Spleen (tissue), 11 donors: Measurements from ENCODE around the gene CEBPG. TPM values are rescaled to one million over a fixed set of nuclear protein-coding genes. Genes with fewer than 3 reads are reported as not detected.

Experiments
- DNase-seq: peaks from one replicate; pipeline ENCODE4 v3.0.0-alpha.2; 2020
- H3K27ac ChIP-seq, 8 donors: fragments of 200-600 bp; sonication (generic) in 7 of 8; 1 replicate in 4 of 8; 2 replicates in 4 of 8; pipeline versions ENCODE4 v1.5.0 to v1.8.0; 2016 to 2021; ENCODE audit warnings: inconsistent platforms in 4 of 8, mild to moderate bottlenecking in 4 of 8, moderate library complexity in 1 of 8
- H3K27me3 ChIP-seq, 7 donors: fragments of 200-600 bp; sonication (generic) in 6 of 7; replicated peaks in 1 of 7; 1 replicate in 4 of 7; 2 replicates in 3 of 7; pipeline versions ENCODE4 v1.5.0 to v1.8.0; 2016 to 2021; ENCODE audit warnings: inconsistent platforms in 3 of 7, mild to moderate bottlenecking in 1 of 7
- H3K36me3 ChIP-seq, 6 donors: fragments of 200-600 bp; sonication (generic) in 5 of 6; 1 replicate in 4 of 6; 2 replicates in 2 of 6; pipeline versions ENCODE4 v1.5.0 to v1.8.0; 2016 to 2021; ENCODE audit warnings: inconsistent platforms in 2 of 6
- H3K4me1 ChIP-seq, 6 donors: fragments of 200-600 bp; sonication (generic) in 5 of 6; 1 replicate in 3 of 6; 2 replicates in 3 of 6; pipeline versions ENCODE4 v1.5.0 to v1.8.0; 2016 to 2021; ENCODE audit warnings: inconsistent platforms in 3 of 6
- H3K4me3 ChIP-seq, 8 donors: fragments of 200-600 bp; sonication (generic) in 7 of 8; 1 replicate in 4 of 8; 2 replicates in 4 of 8; pipeline versions ENCODE4 v1.5.0 to v1.8.0; 2016 to 2021; ENCODE audit warnings: inconsistent platforms in 4 of 8, mild to moderate bottlenecking in 4 of 8, moderate library complexity in 2 of 8
- H3K9me3 ChIP-seq, 8 donors: fragments of 200-600 bp; sonication (generic) in 7 of 8; 1 replicate in 4 of 8; 2 replicates in 4 of 8; pipeline versions ENCODE4 v1.5.0 to v1.8.0; 2016 to 2021; ENCODE audit warnings: inconsistent platforms in 4 of 8
- CTCF ChIP-seq, 11 experiments: fragments of 200-600 bp in 7 of 11; fragments of 450-650 bp in 4 of 11; sonication (generic) in 4 of 11; IDR thresholded peaks in 8 of 11; conservative IDR thresholded peaks in 3 of 11; 1 replicate in 7 of 11; 2 replicates in 4 of 11; pipeline versions ENCODE4 v1.4.0 to v1.8.0; 2016 to 2021; ENCODE audit warnings: antibody characterized with exemption in 11 of 11, inconsistent platforms in 4 of 11, mild to moderate bottlenecking in 1 of 11
- POLR2A ChIP-seq, 3 donors: fragments of 450-650 bp; IDR thresholded peaks; one replicate each; pipeline ENCODE4 v1.5.1; 2017; ENCODE audit warnings: antibody characterized with exemption in 3 of 3, mild to moderate bottlenecking in 1 of 3
- POLR2AphosphoS5 ChIP-seq, 3 donors: sonication (generic); formaldehyde crosslinking; IDR thresholded peaks; one replicate each; pipeline ENCODE4 v1.5.1; 2017; ENCODE audit warnings: antibody characterized with exemption in 3 of 3
- WGBS, 5 donors: extraction: QIAGEN DNeasy Blood & Tissue Kit in 3 of 5; methylation state at CpG; one replicate each; pipeline versions ENCODE4 v1.1.5 to v1.1.7; 2013 to 2018; 5-methylcytosine and 5-hydroxymethylcytosine counted together
- intact Hi-C: fragments of 100-400 bp; cut with DNase I; formaldehyde crosslinking; loops from one replicate; pipeline ENCODE4 v1.15.0; 2023; ENCODE audit warnings: low total_unique reads
- polyA plus RNA-seq, 3 donors: library from polyadenylated mRNA; stranded (reverse); fragments of 200-250 nt; gene quantifications; one replicate each; pipeline ENCODE4 v1.2.1, GENCODE V29; 2013
- total RNA-seq, 7 donors: library from RNA; depleted of rRNA in 3 of 7; stranded (reverse); fragments of >200 nt in 3 of 7; fragmentation: NEBNext Ultra II Directional in 4 of 7; extraction: Animal tissue kit (Norgen Biotek cat#: 25700) in 4 of 7; gene quantifications; one replicate each; pipeline versions ENCODE4 v1.1.0 to v1.2.1, GENCODE V29; 2016 to 2021
- donor health status: healthy with polysubstance abuse.
- donor health status: DM: no; HTN: no; CAD: no; lungs with moderate emphysema.
- donor health status: DM: no; HTN: no; CAD: no.
- donor health status: Bipolar disorder and iron deficiency.
- donor health status: healthy.
- donor health status: DM: no; HTN: no; CAD: no.
- donor health status: DM: yes; HTN: yes; CAD: no.

Gene CEBPG
- total and polyA plus RNA-seq, 10 donors, result 9.3 to 21.1 (median 16.0) TPM

DNA sequence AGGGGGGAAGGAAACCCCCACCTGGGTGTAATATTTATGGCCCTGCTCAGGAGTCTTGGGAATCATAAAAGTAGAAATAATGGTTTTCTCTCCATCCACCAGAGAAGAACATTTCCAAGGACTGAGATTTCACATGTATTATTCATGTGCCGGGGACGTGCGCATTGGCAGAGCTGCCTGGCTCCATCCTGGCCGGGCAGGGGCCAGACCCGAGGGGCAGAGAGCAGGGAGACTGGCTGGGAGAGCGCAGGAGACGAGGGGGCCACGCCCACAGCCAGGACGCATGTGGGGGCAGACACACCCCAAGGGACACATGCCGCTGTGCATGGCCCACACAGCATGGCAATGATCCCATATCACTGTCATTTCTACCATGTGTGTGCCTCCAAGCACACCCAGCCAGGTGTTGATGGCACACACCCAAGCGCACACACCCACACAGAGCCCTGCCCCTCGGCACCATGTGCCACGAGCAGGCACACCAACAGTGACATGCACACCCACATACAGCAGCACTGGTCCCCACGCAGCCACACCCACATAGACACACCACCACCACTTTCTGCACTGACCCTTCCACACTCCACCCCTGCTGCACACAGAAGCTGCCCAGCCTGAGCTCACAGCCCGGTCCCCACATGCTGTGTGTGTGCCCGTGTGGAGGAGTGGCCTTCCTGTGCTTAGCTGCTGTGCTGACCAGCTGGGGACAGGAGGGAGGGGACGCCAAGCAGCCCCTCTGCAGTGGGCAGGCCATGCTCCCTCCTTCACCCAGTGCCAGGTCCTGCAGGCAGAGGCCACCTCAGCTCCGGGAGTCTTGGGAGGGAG is 39.3 kb downstream of the CEBPG start:
- intact Hi-C loops, result no loop called here
- Histone ChIP-seq H3K4me3 (no peak overlapping the region), H3K27me3 (no peaks in the 10 kb centered on the region), H3K4me1 (peaks cover 0 to 12% (median 6%) of the 10 kb centered on the region in 6 donors), H3K27ac (no peak overlapping the region), H3K9me3 (no peaks in the 10 kb centered on the region), H3K36me3 (peaks cover 0 to 39% (median 13%) of the 10 kb centered on the region in 6 donors)
- no peak for TF ChIP-seq POLR2A (IDR thresholded peaks at IDR 0.05)
- TF ChIP-seq CTCF (IDR thresholded peaks at IDR 0.05 in 8 of 11, conservative IDR thresholded peaks at IDR 0.05 in 3 of 11), result no peak
- TF ChIP-seq POLR2AphosphoS5 (IDR thresholded peaks at IDR 0.05), result no peak
- 85 to 94% (median 90%) methylated on average over 16 to 18 of the region's 18 CpGs for WGBS, 5 donors
- DNase-seq, result no peak

DNA sequence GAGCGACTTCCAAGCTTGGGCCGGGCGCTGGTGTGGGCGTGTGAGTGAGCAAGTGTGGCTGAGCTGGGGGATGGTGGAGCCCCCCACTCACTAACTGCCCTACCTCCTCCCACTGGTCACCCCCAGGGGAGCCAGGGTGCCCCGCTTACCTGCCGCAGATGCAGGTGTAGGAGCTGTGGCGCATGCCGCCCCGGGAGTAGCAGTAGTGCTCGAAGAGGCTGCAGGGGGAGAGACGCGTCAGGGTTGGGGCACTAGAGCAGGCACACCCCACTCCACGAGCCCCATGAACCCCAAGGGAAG is 39.9 kb downstream of the CEBPG start:
- peaks cover 0 to 34% (median 13%) of the 10 kb centered on the region in 6 donors for H3K36me3 ChIP-seq
- no peaks in the 10 kb centered on the region for H3K9me3 ChIP-seq
- H3K27ac ChIP-seq, result no peak overlapping the region
- H3K4me3 ChIP-seq, result no peak overlapping the region
- TF ChIP-seq POLR2AphosphoS5 (IDR thresholded peaks at IDR 0.05) (no peak), CTCF (IDR thresholded peaks at IDR 0.05 in 8 of 11, conservative IDR thresholded peaks at IDR 0.05 in 3 of 11) (no peak), POLR2A (IDR thresholded peaks at IDR 0.05) (no peak)
- WGBS, 5 donors, result 92 to 96% (median 95%) methylated on average over 10 to 13 of the region's 13 CpGs
- no peak for DNase-seq
- H3K4me1 ChIP-seq, result peaks cover 0 to 10% (median 6%) of the 10 kb centered on the region in 6 donors
- intact Hi-C loops, result no loop called here
- no peaks in the 10 kb centered on the region for H3K27me3 ChIP-seq

DNA sequence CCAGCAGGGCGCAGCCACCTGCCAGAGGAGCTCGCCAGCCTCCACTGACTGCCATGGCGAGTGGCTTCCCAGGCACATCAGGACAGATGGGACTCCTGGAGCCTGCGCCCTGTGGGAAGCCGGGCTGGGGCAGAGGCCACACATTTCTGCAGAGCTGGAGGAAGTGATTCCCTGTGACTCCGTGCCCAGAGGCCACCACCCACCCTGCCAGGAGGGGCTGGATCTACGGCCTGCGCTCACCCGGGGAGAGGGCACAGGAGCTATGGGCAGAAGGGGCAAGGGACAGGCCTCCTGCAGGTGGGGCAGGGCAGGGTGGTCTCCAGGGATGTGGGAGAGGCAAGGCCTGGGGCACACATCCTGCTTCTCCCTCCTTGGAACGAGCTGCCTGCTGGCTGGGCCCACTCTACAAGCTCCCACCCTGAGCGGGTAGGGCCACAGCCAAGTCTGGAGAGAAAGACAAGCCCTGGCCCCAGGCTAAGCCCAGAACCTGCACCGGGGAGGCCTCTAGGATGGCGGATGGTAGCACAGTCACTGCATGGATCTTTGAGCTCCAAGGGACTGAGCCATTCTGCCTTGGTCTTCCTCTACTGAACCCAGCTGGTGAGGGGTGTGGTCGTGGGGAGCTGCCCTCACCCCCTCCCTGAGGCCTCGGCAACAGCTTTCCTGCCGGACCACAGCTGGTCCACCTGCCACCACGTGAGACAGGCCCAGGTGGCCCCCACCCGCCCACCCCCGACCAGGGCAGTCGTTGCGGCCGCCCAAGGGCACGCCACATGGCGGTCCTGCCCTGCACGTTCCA is 40.6 kb downstream of the CEBPG start:
- H3K9me3 ChIP-seq, result no peaks in the 10 kb centered on the region
- H3K4me1 ChIP-seq, result peaks cover 0 to 10% (median 6%) of the 10 kb centered on the region in 6 donors
- no peak for TF ChIP-seq POLR2A (IDR thresholded peaks at IDR 0.05)
- no peak for TF ChIP-seq POLR2AphosphoS5 (IDR thresholded peaks at IDR 0.05)
- TF ChIP-seq CTCF (IDR thresholded peaks at IDR 0.05 in 8 of 11, conservative IDR thresholded peaks at IDR 0.05 in 3 of 11), result no peak
- no peak overlapping the region for H3K4me3 ChIP-seq
- intact Hi-C loops, result no loop called here
- no peak overlapping the region for H3K27ac ChIP-seq
- peaks cover 0 to 37% (median 13%) of the 10 kb centered on the region in 6 donors for H3K36me3 ChIP-seq
- DNase-seq, result no peak
- WGBS, 5 donors, result 81 to 90% (median 89%) methylated on average over 16 to 25 of the region's 25 CpGs
- H3K27me3 ChIP-seq, result no peaks in the 10 kb centered on the region
